KMS-11 (cell line): ENCODE measurements around the gene BMAL1.

ENCODE experiments used
- H2AFZ ChIP-seq: fragments of 200-600 bp; sonication (generic); 2 replicates; pipeline ENCODE4 v1.6.1; 2016; ENCODE audit warnings: antibody characterized with exemption, mixed run types, low read depth
- H3K27ac ChIP-seq: fragments of 200-600 bp; sonication (generic); 2 replicates; pipeline ENCODE4 v1.6.1; 2016; ENCODE audit warnings: mild to moderate bottlenecking, mixed run types
- H3K27me3 ChIP-seq: fragments of 200-600 bp; sonication (generic); 2 replicates; pipeline ENCODE4 v1.6.1; 2017; ENCODE audit warnings: mild to moderate bottlenecking, low read depth, mixed run types, moderate library complexity; ENCODE audit not compliant: insufficient read depth
- H3K36me3 ChIP-seq: fragments of 200-600 bp; sonication (generic); 2 replicates; pipeline ENCODE4 v1.6.1; 2017; ENCODE audit warnings: mild to moderate bottlenecking, mixed run types; ENCODE audit not compliant: insufficient read depth
- H3K4me1 ChIP-seq: fragments of 200-600 bp; sonication (generic); 2 replicates; pipeline ENCODE4 v1.6.1; 2016; ENCODE audit warnings: mild to moderate bottlenecking, low read depth, mixed run types; ENCODE audit not compliant: poor library complexity, severe bottlenecking
- H3K4me2 ChIP-seq: fragments of 200-600 bp; sonication (generic); 2 replicates; pipeline ENCODE4 v1.7.0; 2016; ENCODE audit warnings: mild to moderate bottlenecking, mixed run types
- H3K4me3 ChIP-seq: fragments of 200-600 bp; sonication (generic); IDR thresholded peaks from 2 replicates; pipeline ENCODE4 v1.6.1; 2017; ENCODE audit warnings: low read depth, low read length, mixed read lengths; ENCODE audit not compliant: insufficient read depth
- H3K79me2 ChIP-seq: fragments of 200-600 bp; sonication (generic); 2 replicates; pipeline ENCODE4 v1.6.1; 2016; ENCODE audit warnings: low read depth, mixed run types; ENCODE audit not compliant: insufficient read depth
- H3K9ac ChIP-seq: fragments of 200-600 bp; sonication (generic); 2 replicates; pipeline ENCODE4 v1.6.1; 2016; ENCODE audit warnings: mild to moderate bottlenecking, mixed run types
- H4K20me1 ChIP-seq: fragments of 200-600 bp; sonication (generic); 2 replicates; pipeline ENCODE4 v1.6.1; 2016; ENCODE audit warnings: mild to moderate bottlenecking, mixed run types; ENCODE audit not compliant: insufficient read depth
- CTCF ChIP-seq: fragments of 200-600 bp; sonication (generic); conservative IDR thresholded peaks from 2 replicates; pipeline ENCODE4 v1.6.1; 2017; ENCODE audit warnings: low read depth, mild to moderate bottlenecking, antibody characterized with exemption, low read length, moderate library complexity, mixed read lengths

The BMAL1 gene

GRCh38 chr11:13309156-13309555, 31.6 kb downstream of the BMAL1 start:
- Histone ChIP-seq H3K9ac (no peak overlapping the region), H3K36me3 (no peaks in the 10 kb centered on the region), H4K20me1 (peaks cover 12% of the 10 kb centered on the region; the same call in 1 of the 2 replicates), H3K79me2 (peaks cover 51% of the 10 kb centered on the region; the same call in 1 of the 2 replicates), H2AFZ (no peak overlapping the region), H3K4me2 (no peak overlapping the region), H3K27me3 (no peaks in the 10 kb centered on the region), H3K27ac (no peak overlapping the region), H3K4me1 (peaks cover 10% of the 10 kb centered on the region), H3K4me3 (no peak overlapping the region)
- no peak for TF ChIP-seq CTCF

- TF ChIP-seq CTCF: no peak
- Histone ChIP-seq H2AFZ (no peak overlapping the region), H3K4me1 (peaks cover 10% of the 10 kb centered on the region)
These were observed 32.9 kb downstream of the BMAL1 start for GRCh38 chr11:13310443-13310842.

GRCh38 chr11:13311570-13311969, 34.0 kb downstream of the BMAL1 start:
- Histone ChIP-seq H4K20me1 (peaks cover 19% of the 10 kb centered on the region; the same call in 1 of the 2 replicates), H3K79me2 (peaks cover 39% of the 10 kb centered on the region; the same call in 1 of the 2 replicates), H3K4me3 (no peak overlapping the region), H3K4me1 (peaks cover 10% of the 10 kb centered on the region), H3K36me3 (no peaks in the 10 kb centered on the region), H3K27ac (no peak overlapping the region), H3K27me3 (no peaks in the 10 kb centered on the region), H3K9ac (no peak overlapping the region), H3K4me2 (no peak overlapping the region), H2AFZ (no peak overlapping the region)
- TF ChIP-seq CTCF: no peak

More at GRCh38 chr11:13310443-13310842, 32.9 kb downstream of the BMAL1 start:
- Histone ChIP-seq H3K4me3 (no peak overlapping the region), H4K20me1 (peaks cover 19% of the 10 kb centered on the region; the same call in 1 of the 2 replicates), H3K4me2 (no peak overlapping the region), H3K36me3 (no peaks in the 10 kb centered on the region), H3K27me3 (no peaks in the 10 kb centered on the region), H3K27ac (no peak overlapping the region), H3K9ac (no peak overlapping the region), H3K79me2 (peaks cover 39% of the 10 kb centered on the region; the same call in 1 of the 2 replicates)

- no peaks in the 10 kb centered on the region for H3K27me3 ChIP-seq
- peaks cover 18% of the 10 kb centered on the region for H3K4me1 ChIP-seq
- H3K9ac ChIP-seq: no peak overlapping the region
- no peak overlapping the region for H2AFZ ChIP-seq
- peaks cover 20% of the 10 kb centered on the region; the same call in 1 of the 2 replicates for H4K20me1 ChIP-seq
- no peak overlapping the region for H3K4me2 ChIP-seq
- no peak for TF ChIP-seq CTCF
- no peak overlapping the region for H3K27ac ChIP-seq
- H3K79me2 ChIP-seq: peaks cover 38% of the 10 kb centered on the region; the same call in 1 of the 2 replicates
- no peaks in the 10 kb centered on the region for H3K36me3 ChIP-seq
- H3K4me3 ChIP-seq: no peak overlapping the region
These were observed 35.6 kb downstream of the BMAL1 start for GRCh38 chr11:13313005-13313819.
